ENCODE data around the gene SYNE2. TPM values are rescaled to one million over a fixed set of nuclear protein-coding genes. Genes with fewer than 3 reads are reported as not detected.

Gene SYNE2
- total RNA-seq, 1 donor, result 10.1 TPM

DNA sequence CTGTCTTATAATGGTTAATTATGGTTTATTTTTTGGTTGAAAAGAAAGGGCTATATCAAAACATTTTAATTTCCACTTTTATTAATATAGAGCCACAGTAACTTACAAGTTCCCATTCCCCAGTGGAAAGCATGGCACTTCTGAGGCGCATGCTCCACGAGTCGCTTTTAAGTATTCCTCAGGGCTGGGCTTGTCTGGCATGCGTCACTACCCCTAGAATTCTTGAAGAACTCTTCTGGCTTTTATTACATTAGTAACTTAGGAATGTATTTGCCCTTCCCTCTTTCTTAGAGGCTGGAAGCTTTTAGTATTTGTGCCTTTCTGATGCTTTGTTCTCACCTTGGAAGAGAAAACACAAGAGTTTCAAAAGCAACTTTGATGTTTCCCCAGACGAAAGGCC, 360.3 kb downstream of the SYNE2 start:
- TF ChIP-seq CTCF (IDR thresholded peaks at IDR 0.05; ENCODE audit: extremely low read depth, low read depth, low read length), result no peak
- Histone ChIP-seq H3K27me3 (ENCODE audit: insufficient read depth, low read length) (no peaks in the 10 kb centered on the region), H3K9me3 (ENCODE audit: low read depth, low read length) (no peaks in the 10 kb centered on the region), H3K4me3 (ENCODE audit: insufficient read depth, low read length) (no peak overlapping the region), H3K4me2 (ENCODE audit: insufficient read depth, low read length) (no peak overlapping the region), H3K27ac (ENCODE audit: low read depth, low read length) (no peak overlapping the region), H3K36me3 (ENCODE audit: insufficient read depth, low read length) (no peaks in the 10 kb centered on the region), H2AFZ (ENCODE audit: low read length) (no peak overlapping the region), H3K79me2 (ENCODE audit: insufficient read depth, low read length) (no peaks in the 10 kb centered on the region), H3K4me1 (ENCODE audit: insufficient read depth, low read length) (no peaks in the 10 kb centered on the region), H4K20me1 (ENCODE audit: insufficient read depth, low read length) (no peaks in the 10 kb centered on the region)
- DNase-seq (ENCODE audit: insufficient read length, low spot score, missing footprints), result no peak

DNA sequence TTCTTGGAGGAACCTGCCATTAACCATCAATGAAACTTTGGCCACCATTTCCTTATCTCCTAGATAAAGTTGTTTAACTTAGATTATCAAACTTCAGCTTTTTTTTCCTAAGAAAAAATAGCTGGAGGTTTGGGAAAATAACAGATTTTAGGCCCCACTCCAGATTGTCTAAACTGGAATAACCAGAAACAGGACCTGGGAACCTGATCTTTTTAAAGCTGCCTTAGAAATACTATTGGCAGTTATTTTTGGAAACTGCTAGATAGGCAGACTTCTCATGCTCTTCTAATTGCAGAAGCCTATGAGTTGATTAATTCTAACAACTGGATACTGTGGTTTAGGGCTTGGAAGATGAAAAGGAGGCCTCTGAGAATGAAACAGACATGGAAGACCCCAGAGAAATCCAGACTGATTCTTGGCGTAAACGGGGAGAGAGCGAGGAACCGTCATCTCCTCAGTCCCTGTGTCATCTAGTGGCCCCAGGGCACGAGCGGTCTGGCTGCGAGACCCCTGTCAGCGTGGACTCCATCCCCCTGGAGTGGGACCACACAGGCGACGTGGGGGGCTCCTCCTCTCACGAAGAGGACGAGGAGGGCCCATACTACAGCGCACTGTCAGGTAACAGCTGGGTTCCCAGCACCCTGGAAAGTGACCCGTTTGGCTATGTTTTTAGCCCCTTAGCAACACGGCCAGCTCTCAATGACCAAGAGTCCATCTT, 361.2 kb downstream of the SYNE2 start:
- H3K27me3 ChIP-seq (ENCODE audit: insufficient read depth, low read length), result no peaks in the 10 kb centered on the region
- H3K79me2 ChIP-seq (ENCODE audit: insufficient read depth, low read length), result no peaks in the 10 kb centered on the region
- no peak overlapping the region for H3K4me3 ChIP-seq (ENCODE audit: insufficient read depth, low read length)
- DNase-seq (ENCODE audit: insufficient read length, low spot score, missing footprints), result no peak
- no peak overlapping the region for H2AFZ ChIP-seq (ENCODE audit: low read length)
- no peaks in the 10 kb centered on the region for H3K36me3 ChIP-seq (ENCODE audit: insufficient read depth, low read length)
- no peak for TF ChIP-seq CTCF (IDR thresholded peaks at IDR 0.05; ENCODE audit: extremely low read depth, low read depth, low read length)
- H3K27ac ChIP-seq (ENCODE audit: low read depth, low read length), result no peak overlapping the region
- H3K4me1 ChIP-seq (ENCODE audit: insufficient read depth, low read length), result no peaks in the 10 kb centered on the region
- H3K4me2 ChIP-seq (ENCODE audit: insufficient read depth, low read length), result no peak overlapping the region
- H3K9me3 ChIP-seq (ENCODE audit: low read depth, low read length), result no peaks in the 10 kb centered on the region
- no peaks in the 10 kb centered on the region for H4K20me1 ChIP-seq (ENCODE audit: insufficient read depth, low read length)

GRCh38 chr14:64215274-64215673, 362.5 kb downstream of the SYNE2 start:
- Histone ChIP-seq H3K4me3 (ENCODE audit: insufficient read depth, low read length) (no peak overlapping the region), H3K4me1 (ENCODE audit: insufficient read depth, low read length) (no peaks in the 10 kb centered on the region), H3K27ac (ENCODE audit: low read depth, low read length) (no peak overlapping the region), H3K36me3 (ENCODE audit: insufficient read depth, low read length) (no peaks in the 10 kb centered on the region), H4K20me1 (ENCODE audit: insufficient read depth, low read length) (no peaks in the 10 kb centered on the region), H3K27me3 (ENCODE audit: insufficient read depth, low read length) (no peaks in the 10 kb centered on the region), H3K9me3 (ENCODE audit: low read depth, low read length) (no peaks in the 10 kb centered on the region), H2AFZ (ENCODE audit: low read length) (no peak overlapping the region), H3K79me2 (ENCODE audit: insufficient read depth, low read length) (no peaks in the 10 kb centered on the region), H3K4me2 (ENCODE audit: insufficient read depth, low read length) (no peak overlapping the region)
- no peak for TF ChIP-seq CTCF (IDR thresholded peaks at IDR 0.05; ENCODE audit: extremely low read depth, low read depth, low read length)
- no peak for DNase-seq (ENCODE audit: insufficient read length, low spot score, missing footprints)

GRCh38 chr14:64215978-64216377, 363.2 kb downstream of the SYNE2 start:
- no peaks in the 10 kb centered on the region for H4K20me1 ChIP-seq (ENCODE audit: insufficient read depth, low read length)
- no peak for DNase-seq (ENCODE audit: insufficient read length, low spot score, missing footprints)
- H3K4me1 ChIP-seq (ENCODE audit: insufficient read depth, low read length), result no peaks in the 10 kb centered on the region
- H3K79me2 ChIP-seq (ENCODE audit: insufficient read depth, low read length), result no peaks in the 10 kb centered on the region
- TF ChIP-seq CTCF (IDR thresholded peaks at IDR 0.05; ENCODE audit: extremely low read depth, low read depth, low read length), result no peak
- H3K4me3 ChIP-seq (ENCODE audit: insufficient read depth, low read length), result no peak overlapping the region
- H3K27me3 ChIP-seq (ENCODE audit: insufficient read depth, low read length), result no peaks in the 10 kb centered on the region
- no peak overlapping the region for H3K27ac ChIP-seq (ENCODE audit: low read depth, low read length)
- H3K36me3 ChIP-seq (ENCODE audit: insufficient read depth, low read length), result no peaks in the 10 kb centered on the region
- no peak overlapping the region for H3K4me2 ChIP-seq (ENCODE audit: insufficient read depth, low read length)
- H3K9me3 ChIP-seq (ENCODE audit: low read depth, low read length), result no peaks in the 10 kb centered on the region
- H2AFZ ChIP-seq (ENCODE audit: low read length), result no peak overlapping the region
